ENCODE measurements around the gene RIT1. TPM values are rescaled to one million over a fixed set of nuclear protein-coding genes. Genes with fewer than 3 reads are reported as not detected.
A peak's percentile ranks its signal among the peaks of the same experiment; 100 is the strongest.

Gene RIT1
- 53.6 and 60.8 TPM in 2 replicates for total RNA-seq

DNA sequence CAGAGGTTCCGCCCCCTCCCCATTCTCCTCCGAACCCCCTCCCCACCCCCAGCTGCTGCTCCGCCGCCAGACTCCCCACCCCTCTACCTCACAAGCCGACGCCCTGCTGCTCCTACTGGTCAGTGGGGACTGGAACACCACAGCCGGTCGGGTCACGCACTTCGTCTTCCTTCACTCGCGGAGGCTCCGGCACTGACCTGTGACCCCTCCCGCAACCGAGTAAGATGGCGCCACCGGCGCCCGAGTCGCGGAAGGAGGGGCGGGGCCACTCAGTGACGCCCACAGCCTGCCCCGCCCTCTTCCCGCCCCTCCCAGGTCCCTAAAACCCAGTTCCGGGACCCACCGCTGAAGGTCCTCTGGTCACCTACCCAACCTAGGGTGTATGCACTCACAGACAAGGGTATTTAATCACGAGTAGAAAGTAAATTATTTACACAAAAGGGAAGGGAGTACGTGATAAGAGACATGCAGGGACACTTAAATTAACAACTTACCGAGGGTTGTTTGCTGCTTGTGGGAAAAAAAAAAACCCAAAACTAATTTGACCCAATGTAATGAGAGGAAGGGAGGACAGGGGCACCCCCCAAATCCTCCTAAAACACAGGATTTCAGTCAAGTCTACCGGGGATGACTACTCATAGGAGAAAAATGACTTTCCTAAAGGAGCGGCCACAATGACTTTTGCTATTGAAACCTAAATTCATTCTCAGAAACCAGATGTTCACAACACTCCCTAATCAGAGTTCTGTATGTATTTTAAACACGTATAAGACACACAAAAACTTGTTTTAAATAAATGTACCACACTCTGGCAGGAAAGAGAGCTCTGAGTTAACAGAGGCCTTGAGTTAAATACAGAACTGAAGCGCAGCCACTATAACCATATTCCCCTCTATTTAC, at the start of gene RIT1:
TSS of gene RIT1 (minus strand) at position 194 of the 900 bp plus-strand sequence. CDS start 588 bp downstream, outside the sequence.
- no peak for DNase-seq (ENCODE audit: extremely low read depth, low read depth, low spot score)

DNA sequence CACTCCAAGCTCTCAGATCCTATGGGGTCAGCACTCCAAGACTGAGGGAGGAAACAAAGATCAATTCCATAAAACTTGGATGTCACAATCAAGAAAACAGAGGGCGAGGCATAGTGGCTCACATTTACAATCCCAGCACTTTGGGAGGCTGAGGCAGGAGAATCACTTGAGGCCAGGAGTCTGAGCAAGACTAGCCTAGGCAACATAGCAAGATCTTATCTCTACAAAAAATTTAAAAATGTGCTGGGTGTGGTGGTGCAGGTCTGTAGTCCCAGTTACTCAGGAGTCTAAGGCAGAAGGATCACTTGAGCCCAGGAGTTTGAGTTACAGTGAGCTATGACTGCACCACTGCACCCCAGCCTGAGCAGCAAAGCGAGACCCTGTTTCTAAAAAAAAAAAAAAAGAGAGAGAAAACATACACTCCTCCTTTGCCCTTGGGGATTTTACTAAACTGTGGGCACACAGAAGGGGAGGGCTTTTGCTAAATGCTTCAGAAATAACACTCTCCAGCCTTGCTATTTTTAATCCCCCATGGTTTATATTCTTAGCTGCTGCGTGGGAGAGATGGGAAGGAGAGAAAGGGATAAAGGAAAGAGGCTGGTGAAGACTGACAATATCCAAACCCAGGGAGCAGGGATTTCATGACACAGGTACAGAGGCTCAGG, 49.1 kb upstream of the RIT1 start:
- DNase-seq (ENCODE audit: extremely low read depth, low read depth, low spot score), result no peak

GRCh38 chr1:155957411-155957915, 46.3 kb upstream of the RIT1 start:
- DNase-seq (ENCODE audit: extremely low read depth, low read depth, low spot score), result no peak

DNA sequence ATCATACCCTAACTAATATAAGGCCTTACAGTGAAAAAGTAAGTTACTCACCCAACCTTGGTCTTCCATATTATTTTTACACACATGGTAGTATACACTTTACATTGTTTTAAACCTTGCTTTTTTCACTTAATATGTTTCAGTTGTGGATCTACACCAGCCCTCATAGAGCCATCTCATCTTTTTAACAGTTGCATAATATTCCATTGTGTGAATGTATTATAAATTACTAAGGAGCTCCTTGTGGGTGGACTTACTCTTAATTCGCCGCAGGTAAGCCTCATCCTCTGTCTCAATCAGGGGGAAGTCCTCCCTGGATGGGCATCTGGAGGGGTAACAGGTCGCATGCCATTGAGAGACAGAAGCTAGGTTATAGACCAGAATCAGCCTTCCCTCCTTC, 43.5 kb upstream of the RIT1 start:
- DNase-seq (ENCODE audit: extremely low read depth, low read depth, low spot score), result no peak

- DNase-seq (ENCODE audit: extremely low read depth, low read depth, low spot score), result no peak
Measured at GRCh38 chr1:155952505-155952890, 41.3 kb upstream of the RIT1 start.

DNA sequence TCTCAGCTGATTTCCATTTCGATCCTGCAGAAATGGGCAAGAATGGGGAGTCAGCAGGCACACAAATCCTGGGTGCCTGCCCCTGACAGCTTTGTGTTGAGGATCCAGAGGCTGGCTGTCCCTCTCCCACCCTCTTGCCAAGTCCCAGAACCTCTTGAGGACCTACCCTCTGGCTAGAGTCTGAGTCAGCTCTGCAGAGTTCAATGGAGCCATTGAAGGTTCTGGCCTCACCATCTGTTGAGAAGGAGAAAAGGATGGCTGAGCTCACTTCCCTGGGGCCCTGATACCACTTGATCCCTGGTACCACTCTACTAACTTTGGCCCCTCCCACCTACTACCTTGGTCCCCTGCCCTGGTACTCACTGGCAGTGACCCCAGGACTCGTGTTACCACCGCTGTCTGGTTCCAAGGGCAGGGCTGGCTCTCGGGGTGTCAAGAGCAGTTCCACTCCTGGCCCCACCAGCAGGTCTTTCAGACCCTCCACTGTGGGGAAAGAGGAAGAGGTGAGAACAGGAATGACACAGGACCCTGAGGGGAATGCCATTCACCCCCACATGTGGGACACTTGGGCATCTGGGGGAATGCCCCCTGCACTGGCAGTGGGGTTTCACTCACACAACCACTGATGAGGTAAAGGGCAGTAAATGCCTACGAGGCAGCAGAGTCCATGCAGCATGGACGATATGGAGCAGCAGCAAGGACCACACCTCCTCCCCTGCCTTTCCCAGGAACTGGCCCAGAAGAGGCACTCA, 40.8 kb upstream of the RIT1 start:
- DNase-seq (ENCODE audit: extremely low read depth, low read depth, low spot score), result no peak

DNA sequence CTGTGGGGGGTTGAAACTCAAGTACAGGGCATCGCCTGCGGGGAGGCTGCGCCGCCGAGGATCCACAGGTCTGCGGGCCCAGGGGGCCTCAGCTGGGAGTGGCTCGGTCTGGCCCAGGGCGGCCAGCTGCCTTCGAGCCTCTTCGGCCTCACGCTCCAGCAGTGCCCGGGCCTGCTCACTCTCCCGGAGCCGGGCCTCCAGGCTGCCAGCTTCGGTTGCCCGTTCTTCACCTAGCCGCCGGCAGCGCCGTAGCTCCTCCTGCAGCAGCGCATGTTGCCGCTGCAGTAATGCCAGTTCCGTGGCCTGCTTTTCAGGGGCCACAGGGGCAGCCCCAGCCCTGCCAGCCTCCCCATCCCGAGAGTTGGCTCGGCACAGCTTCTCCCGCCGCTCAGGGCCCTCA, 39.7 kb upstream of the RIT1 start:
- DNase-seq (ENCODE audit: extremely low read depth, low read depth, low spot score), result no peak

- no peak for DNase-seq (ENCODE audit: extremely low read depth, low read depth, low spot score)
Measured at GRCh38 chr1:155947741-155948140, 36.6 kb upstream of the RIT1 start.

- no peak for DNase-seq (ENCODE audit: extremely low read depth, low read depth, low spot score)
Measured at GRCh38 chr1:155947292-155947691, 36.1 kb upstream of the RIT1 start.

DNA sequence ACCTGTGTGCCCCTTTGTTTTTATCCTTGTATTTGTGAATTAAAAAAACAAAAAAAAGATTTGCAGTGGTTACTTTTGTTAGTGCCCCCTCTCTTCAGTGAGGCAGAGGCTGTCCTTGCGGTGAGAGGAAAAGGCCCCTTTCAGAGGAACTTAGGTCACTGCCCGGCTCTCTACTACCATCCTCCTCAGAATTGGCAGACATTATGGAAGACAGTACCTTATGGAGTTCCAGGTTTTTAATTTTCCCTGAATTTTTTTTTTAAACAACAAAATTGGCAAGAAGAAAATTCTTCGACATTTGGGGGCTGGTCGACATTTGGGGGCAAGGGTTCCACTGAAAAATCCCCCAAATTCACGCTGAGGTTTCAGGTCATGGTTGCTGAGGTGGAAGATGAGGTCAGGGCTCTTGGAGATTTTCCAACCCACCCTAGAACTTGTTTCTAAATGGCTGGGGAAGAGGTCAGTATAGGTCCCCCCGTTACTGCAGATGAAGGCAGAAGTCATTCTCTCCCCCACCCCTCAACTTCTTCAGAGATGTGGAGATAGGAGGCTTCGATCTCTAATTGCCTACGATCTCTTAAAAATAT, 35.6 kb upstream of the RIT1 start:
- DNase-seq (ENCODE audit: extremely low read depth, low read depth, low spot score), result no peak

GRCh38 chr1:155944444-155944799, 33.3 kb upstream of the RIT1 start:
- DNase-seq (ENCODE audit: extremely low read depth, low read depth, low spot score), result no peak

DNA sequence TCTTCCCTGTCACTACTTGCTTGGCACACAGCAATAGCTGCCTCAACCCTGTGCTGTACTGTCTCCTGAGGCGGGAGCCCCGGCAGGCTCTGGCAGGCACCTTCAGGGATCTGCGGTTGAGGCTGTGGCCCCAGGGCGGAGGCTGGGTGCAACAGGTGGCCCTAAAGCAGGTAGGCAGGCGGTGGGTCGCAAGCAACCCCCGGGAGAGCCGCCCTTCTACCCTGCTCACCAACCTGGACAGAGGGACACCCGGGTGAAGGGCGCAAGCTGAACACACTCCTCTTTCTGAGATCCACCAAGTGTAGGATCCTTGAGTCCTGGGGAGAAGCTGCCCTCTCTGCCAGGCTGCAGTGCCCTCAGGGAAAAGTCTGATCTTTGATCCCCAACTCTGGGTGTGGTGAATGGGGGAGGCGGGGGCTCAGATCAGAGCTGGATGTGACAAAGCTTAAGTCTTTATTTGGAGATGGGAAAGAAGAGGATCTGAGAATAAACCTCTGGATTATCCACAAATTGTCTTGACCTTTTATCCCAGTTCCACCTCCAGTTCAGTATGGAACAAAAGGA, 31.5 kb upstream of the RIT1 start:
- DNase-seq (ENCODE audit: extremely low read depth, low read depth, low spot score), result no peak

GRCh38 chr1:155941845-155942531, 30.8 kb upstream of the RIT1 start:
- DNase-seq (ENCODE audit: extremely low read depth, low read depth, low spot score), result no peak

DNA sequence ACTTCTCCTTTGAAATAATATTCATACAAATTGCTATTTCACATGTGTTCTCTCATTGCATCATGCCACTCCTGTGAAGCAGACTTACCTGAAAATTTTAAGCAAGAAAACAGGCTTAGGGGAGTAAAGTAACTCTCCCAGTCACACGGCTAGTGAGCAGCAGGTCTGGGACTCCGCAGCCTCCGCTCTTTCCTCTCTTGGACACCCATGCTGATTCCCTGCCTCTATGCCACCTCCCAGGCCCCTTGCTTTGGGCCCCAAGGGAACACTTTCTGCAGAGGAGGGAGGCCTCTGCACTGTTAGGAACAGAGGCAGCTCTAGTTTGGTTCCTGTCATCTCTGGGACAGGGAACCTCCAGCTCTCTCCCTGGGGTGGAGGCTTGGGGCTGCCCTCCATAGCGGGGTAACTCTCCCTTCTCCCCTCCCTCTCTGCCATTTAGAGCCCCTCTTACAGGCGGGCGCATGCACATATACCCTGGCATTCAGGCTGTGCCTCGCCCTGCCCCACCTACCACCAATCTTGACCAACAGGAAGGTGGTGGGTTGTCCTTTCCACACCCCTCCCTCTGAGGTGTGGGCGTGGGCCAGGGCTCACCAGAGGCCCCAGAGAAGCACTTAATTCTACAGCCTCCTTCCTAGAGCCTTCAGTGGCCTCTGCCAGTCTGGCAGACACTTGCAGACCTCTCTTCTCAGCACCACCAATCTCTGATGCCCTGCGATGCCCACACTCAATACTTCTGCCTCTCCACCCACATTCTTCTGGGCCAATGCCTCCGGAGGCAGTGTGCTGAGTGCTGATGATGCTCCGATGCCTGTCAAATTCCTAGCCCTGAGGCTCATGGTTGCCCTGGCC, 30.1 kb upstream of the RIT1 start, which contains the start of gene RXFP4:
TSS of gene RXFP4 (plus strand) at position 646 of the 852 bp plus-strand sequence. CDS start at position 718, 72 bp downstream.
- no peak for DNase-seq (ENCODE audit: extremely low read depth, low read depth, low spot score)

DNA sequence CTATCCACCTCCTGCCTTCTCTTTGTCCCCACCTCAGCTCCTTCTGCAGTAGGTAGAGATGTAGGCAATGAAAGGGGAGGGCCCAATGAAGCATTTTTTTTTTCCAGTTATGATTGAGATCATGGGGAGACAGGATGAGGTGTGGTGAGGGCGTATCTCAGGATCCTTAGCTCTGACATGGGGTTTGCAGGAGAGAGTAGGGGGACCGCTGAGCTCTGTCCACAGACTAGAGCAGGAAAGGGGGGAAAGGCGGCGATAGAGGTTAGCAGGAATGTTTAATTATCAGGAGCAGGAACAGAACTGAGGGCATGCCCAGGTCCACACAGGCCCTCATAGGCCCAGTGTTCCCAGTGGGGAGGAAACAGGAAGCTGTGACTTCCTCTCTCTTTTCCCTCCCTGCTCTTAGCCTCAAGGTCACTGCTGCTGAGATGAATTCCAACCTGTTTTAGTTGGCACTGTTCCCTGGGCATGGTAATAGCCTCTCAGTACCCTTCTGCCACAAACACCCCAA, 29.4 kb upstream of the RIT1 start:
- peak; percentile 45 for DNase-seq (ENCODE audit: extremely low read depth, low read depth, low spot score)

GRCh38 chr1:155938220-155938627, 27.1 kb upstream of the RIT1 start:
- peak; percentile 70 for DNase-seq (ENCODE audit: extremely low read depth, low read depth, low spot score)

- no peak for DNase-seq (ENCODE audit: extremely low read depth, low read depth, low spot score)
Measured at GRCh38 chr1:155934936-155935590, 23.9 kb upstream of the RIT1 start.

Data from glomerular endothelial cell (primary cell).